Fibroblast of peridontal ligament (primary cell): ENCODE results near the gene SHLD3.
"Not testable (repeated sequence)": the region's sequence is repeated elsewhere in the genome, so short reads cannot be mapped to it uniquely, and the experiment has no call there.

Experiments
- DNase-seq: peaks from one replicate; pipeline ENCODE4 v3.0.0-alpha.2; 2010; ENCODE audit errors: extremely low read depth

Gene SHLD3

GRCh38 chr5:65624571-65625555 lies at the start of gene SHLD3, which contains the start of gene TRAPPC13:
SHLD3 (plus strand) TSS chr5:65625027; CDS start chr5:65629588, 4,561 bp downstream.
TRAPPC13 (plus strand) TSS chr5:65625027; CDS start chr5:65625061, 34 bp downstream.
- peak; percentile 91 for DNase-seq

DNA sequence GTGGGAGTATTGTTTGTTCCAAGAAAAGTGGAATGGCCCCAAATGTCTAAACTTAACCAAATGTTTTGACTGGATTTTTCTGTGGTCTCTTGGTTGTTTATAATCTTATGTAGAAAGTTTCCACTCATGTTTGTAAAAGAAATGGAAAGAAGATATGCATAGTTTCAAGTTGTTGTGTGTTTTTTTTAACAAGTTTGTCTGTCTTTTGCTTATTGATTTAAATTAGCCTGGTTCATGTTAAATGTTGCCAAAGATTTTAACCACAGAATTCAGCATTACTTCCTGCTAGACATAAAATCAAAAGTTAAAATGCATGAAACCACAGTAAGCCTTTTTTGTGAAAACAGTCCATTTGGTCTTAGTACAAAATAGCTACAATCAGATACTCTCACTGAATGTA lies 47.7 kb upstream of the SHLD3 start:
- peak; percentile 82 for DNase-seq

DNA sequence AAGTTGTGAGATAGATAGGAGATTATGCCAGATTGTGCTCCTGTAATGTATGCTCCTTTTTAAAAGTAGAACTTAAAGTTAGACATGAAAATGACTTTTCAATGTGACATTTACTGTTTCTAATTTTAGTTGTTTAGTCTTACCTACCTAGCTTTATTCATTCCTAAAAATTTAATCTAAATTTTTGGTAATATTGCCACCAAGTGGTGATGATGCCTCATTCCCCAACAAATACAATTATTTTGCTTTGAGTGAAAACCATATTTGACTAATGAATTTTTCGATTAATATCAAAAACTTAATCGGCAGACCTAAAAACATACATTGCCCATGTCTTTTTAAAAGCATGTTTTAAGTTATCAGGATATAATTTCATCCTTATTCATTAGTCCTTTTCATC lies 36.1 kb upstream of the SHLD3 start:
- peak; percentile 14 for DNase-seq

DNA sequence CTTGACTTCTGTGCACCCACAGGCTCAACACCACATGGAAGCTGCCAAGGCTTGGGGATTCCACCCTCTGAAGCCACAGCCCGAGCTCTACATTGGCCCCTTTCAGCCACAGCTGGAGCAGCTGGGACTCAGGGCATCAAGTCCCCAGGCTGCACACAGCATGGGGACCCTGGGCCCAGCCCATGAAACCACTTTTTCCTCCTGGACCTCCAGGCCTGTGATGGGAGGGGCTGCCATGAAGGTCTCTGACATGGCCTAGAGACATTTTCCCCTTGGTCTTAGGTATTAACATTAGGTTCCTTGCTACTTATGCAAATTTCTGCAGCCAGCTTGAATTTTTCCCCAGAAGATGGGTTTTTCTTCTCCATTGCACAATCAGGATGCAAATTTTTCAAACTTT lies 23.1 kb upstream of the SHLD3 start:
- not testable (repeated sequence) for DNase-seq

DNA sequence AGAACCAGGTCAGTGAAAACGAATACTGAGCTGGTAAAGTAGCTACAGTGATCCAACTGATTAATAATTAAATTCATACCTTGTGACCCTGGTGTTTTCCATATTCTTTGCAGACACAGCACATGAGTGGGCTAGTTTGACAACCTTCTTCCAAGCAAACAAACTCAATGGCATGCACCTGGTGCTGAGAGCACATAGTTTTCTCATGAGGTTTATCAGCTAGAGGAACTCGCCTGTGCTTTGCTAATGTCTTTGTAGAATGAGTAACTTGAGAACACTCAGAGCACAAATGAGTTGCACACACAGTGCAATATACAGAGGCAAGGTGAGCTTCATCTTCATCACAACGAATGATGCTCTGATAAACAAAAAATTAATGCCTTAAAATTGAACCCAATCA lies 13.3 kb upstream of the SHLD3 start:
- DNase-seq: no peak

DNA sequence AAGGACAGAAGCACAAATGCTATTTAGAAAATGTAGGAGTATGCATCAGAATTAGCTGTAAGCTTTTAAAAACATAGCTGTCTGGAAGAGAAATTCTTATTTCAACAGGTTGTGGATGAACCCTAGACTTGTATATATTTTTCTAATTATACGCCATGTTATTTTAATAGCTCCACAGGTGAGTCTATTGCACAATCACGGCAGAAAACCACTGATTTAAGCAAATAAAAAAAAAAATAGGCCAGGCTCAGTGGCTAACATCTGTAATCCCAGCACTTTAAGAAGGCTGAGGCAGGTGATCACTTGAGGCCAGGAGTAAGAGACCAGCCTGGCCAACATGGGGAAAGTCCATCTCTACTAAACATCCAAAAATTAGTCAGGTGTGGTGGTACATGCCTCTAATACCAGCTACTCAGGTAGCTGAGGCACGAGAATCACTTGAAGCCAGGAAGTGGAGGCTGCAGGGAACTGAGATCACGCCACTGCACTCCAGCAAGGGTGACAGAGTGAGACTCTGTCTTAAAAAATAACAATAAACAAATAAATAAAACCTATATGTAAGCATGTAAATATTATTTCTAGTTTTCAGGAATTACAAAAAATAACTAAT lies 12.4 kb upstream of the SHLD3 start:
- DNase-seq: no peak

GRCh38 chr5:65620021-65620420 lies 4.8 kb upstream of the SHLD3 start:
- DNase-seq: no peak

DNA sequence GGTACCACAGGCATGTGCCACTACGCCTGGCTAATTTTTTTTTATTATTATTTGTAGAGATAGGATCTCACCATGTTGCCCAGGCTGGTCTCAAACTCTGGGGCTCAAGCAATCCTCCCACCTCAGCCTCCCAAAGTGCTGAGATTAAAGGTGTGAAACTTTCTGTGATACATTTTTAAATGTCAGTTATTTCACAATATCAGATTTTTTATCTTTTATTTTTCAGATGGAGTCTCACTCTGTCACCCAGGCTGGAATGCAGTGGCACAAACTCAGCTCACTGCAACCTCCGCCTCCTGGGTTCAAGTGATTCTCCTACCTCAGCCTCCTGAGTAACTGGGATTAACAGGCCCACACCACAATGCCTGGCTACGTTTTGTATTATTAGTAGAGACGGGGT lies 2.9 kb upstream of the SHLD3 start:
- DNase-seq: not testable (repeated sequence)

GRCh38 chr5:65623482-65623881 lies 1.3 kb upstream of the SHLD3 start:
- peak; percentile 1 for DNase-seq

DNA sequence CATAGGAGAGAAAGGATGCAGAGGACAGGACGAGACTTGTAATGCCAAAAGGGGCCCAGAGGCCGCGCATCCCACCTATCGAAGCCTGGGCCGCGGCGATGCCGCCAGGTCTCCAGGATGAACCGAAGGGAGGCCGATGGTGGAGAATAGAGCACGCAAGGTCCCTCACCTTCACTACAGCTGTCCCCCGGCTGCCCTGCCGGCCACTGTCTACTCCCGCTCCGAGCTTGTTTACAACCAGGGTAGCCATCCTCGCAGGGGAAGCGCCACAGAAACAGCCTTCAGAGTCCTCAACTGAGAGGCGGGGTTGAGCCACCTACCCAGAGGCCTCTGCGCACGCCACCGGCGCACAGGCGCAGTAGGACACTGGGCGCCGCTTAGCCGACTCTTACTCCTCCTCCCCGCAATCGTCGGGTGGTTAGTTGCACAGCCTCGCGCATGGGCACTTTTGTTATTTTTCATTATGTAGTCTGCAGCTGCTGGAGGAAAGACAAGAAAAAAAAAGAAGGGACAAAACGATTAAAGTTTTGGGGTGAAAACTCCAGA lies 729 bp upstream of the SHLD3 start, which contains the start of gene TRIM23:
Gene TRIM23, minus strand, starts transcription at position 309 of the 546 bp plus-strand sequence. Its CDS starts 59 bp downstream, at position 250.
- DNase-seq: peak; percentile 90

DNA sequence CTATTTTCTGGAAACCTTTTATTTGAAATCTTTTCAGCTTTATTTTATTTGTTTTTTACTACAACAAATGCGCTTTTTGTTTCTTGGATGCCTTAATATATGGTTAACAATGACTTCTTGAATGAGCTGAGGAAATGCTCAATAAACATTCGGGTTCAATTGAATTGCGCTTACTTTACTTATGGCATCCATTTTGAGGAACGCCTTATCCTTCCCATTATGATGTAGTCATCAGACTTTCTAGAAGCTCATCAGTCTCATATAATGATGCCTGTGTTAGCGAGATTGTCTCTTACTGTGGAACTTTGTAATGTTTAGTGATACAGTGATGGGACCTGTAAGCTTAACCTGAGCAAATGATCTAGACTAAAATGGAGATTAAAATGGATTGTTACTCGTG lies 916 bp downstream of the SHLD3 start:
- DNase-seq: peak; percentile 11

GRCh38 chr5:65630981-65631380 lies 6.2 kb downstream of the SHLD3 start:
- DNase-seq: no peak

GRCh38 chr5:65640240-65640639 lies 15.4 kb downstream of the SHLD3 start:
- no peak for DNase-seq

GRCh38 chr5:65646938-65647337 lies 22.1 kb downstream of the SHLD3 start:
- no peak for DNase-seq

DNA sequence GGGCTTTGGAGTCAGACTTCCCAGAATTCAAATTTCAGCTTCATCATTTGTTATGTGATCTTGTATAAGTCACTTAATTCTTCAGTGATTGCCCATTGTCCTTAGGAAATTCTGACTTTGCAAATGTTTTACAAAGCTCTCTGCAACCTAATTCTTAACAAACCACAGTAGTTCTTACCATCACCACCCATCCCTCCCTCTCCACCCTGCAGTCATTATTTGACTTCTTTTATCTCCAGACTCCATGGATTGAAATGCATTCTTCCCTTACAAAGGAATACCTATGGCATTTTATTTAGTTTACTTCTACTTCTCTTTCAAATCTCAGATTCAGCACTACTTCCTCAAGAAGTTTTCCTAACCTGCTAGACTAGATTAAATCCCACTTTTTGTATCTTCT lies 23.1 kb downstream of the SHLD3 start:
- no peak for DNase-seq

DNA sequence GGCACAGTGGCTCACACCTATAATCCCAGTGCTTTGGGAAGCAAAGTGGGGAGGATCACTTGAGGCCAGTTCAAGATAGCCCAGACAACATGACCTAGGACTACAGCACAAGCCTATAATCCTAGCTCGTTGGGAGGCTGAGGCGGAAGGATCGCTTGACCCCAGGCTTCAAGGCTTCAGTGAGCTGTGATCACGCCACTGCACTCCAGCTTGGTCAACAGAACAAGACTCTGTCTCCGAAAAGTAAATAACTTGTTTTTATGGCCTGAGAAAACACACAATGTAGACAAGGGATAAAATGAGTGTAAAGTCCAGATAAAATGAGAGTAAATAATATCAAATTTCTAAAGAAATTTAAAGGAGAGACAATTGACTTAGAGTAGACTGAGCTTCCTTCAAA lies 26.3 kb downstream of the SHLD3 start:
- no peak for DNase-seq

DNA sequence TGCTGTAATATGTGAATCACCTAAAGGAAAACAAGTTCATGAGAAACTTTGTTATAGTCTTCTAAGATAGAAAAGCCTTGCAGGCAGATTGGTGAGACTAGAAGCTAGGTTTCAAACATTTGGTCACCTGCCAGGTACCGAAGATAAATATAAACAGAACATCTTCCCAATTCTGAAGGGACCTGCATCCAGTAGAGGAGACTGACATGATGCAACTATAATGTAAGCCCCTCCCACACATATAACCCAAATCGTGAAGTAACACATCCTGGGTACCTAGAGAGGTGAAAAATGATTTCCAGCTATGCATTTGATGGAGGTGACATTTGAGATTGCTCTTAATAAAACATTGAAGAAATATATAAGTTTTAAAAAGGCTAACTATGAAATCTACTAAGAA lies 29.9 kb downstream of the SHLD3 start:
- DNase-seq: no peak

- peak; percentile 26 for DNase-seq
Observed at GRCh38 chr5:65663804-65664521, 39.1 kb downstream of the SHLD3 start.

- no peak for DNase-seq
Observed at GRCh38 chr5:65668696-65669095, 43.9 kb downstream of the SHLD3 start.

DNA sequence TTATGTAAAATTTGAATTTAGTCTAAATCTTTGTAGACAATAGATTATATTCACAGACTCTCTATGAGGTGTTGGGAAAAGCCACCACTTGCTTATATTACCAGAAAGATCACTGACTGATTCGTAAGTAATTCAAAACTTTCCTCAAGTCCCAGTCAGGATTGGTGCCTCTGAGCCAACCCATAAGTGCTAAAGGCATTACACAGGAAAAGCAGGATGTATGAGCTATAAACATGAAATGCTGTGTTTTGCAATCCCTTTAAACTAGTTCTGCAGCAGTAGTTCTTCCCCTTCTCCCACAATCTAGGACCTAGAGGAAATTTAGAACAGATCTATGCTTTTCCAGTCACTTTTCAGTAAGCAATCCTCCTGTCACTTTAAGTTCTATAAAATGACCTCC lies 48.0 kb downstream of the SHLD3 start:
- DNase-seq: peak; percentile 76

GRCh38 chr5:65674749-65675148 lies 49.9 kb downstream of the SHLD3 start:
- peak; percentile 46 for DNase-seq

- not testable (repeated sequence) for DNase-seq
Observed at GRCh38 chr5:65676056-65676455, 51.2 kb downstream of the SHLD3 start.
